ENCODE data around the gene TRAPPC12.

GRCh38 chr2:3512086-3512485 is 132.6 kb downstream of the TRAPPC12 start:
- TF ChIP-seq POLR2AphosphoS5 (IDR thresholded peaks at IDR 0.05) (no peak), EP300 (IDR thresholded peaks at IDR 0.05) (no peak), CTCF (IDR thresholded peaks at IDR 0.05) (no peak), POLR2A (IDR thresholded peaks at IDR 0.05) (no peak)
